ENCODE results near the gene UCP2.

The UCP2 gene

DNA sequence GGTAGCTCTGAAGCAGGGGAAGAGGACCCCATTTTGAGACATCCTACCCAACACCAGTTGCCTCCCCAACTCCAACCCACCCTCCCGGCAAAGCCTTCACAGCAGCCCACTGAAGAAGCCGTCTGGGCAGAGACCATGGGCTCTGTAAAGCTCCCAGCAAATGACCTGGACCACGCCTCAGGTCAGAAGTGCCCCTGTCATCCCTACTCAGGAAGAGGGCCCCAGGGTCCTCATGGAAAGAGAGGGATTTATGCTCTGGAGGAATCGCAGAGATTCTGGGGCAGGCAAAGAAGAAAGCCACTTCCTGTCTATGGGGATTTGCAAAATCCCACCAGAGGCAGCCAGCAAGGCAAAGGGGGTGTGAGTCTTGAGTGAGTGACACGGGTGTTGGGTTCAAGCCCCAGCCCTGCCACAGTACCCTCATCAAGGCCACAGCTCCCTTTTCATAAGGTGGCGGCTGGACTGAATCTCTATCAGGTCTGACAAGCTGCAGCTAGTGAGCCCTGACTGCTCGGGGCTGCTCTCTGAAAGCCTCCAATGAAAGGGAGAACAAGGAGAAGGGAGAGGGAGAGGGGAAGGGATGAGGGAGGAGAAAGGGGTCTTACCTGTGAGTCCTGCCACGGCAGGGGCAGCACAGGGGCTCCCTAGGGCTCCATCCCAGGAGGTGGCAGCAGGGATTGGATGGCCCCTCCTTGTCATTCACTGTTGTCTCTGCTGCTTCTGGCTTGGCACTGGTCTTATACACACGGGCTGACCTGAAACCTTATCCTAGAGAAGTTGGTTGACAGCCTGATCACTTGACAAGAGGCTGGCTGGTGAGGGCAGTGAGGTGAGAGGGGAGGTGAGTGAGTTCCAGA is 26.0 kb upstream of the UCP2 start, which contains the start of gene UCP3:
Gene UCP3, minus strand, starts transcription at position 713 of the 857 bp plus-strand sequence. CDS start 2,043 bp downstream, outside the sequence.
- Histone ChIP-seq H3K27ac (no peak within 1 kb of the TSS), H3K36me3 (peaks cover 7 to 52% (median 14%) of the 10 kb centered on the region in 3 donors), H3K9me3 (no peaks in the 10 kb centered on the region), H3K27me3 (no peaks in the 10 kb centered on the region), H3K4me1 (no peaks in the 10 kb centered on the region), H3K4me3 (no peak within 1 kb of the TSS)
- no peak for TF ChIP-seq CTCF (IDR thresholded peaks at IDR 0.05)
- intact Hi-C loops (cut with DNase I; ENCODE audit: low total_unique reads) = no loop called here
- no peak for DNase-seq

DNA sequence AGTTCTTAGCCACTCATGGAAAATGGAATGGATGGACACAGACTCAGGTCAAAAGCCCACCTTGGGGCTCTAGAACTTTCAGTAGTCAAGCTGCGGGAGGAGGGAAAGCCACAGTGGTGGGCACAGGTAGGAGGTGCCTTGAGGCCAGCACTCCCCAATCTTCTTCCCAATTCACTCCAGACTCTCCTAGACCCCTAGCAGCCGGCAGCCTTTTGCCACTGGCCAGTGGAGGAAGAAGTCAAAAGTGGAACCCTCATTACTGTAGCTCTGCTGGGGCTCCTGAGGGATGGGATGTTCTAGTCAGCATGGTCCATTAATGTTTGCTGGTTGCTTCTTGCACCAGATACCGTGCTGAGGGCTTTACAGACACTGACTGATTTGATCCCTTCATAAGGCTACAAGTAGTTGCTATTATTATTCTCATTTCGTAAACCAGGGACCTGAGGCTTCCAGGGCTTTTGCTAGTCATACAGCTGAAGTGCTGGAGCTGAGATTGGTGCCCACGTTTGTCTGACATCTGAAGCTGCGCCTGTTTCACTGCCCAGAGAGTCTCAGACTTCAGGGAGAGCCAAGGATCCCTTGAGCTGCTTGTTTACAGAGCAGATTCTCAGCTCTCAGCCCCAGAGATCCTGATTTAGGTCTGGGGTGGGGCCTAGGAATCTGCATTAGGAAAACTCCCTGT is 25.2 kb upstream of the UCP2 start:
- no peaks in the 10 kb centered on the region for H3K9me3 ChIP-seq
- no peak overlapping the region for H3K4me3 ChIP-seq
- no peak overlapping the region for H3K27ac ChIP-seq
- no peak for TF ChIP-seq CTCF (IDR thresholded peaks at IDR 0.05)
- DNase-seq = no peak
- H3K27me3 ChIP-seq = no peaks in the 10 kb centered on the region
- no peaks in the 10 kb centered on the region for H3K4me1 ChIP-seq
- H3K36me3 ChIP-seq = peaks cover 9 to 53% (median 16%) of the 10 kb centered on the region in 3 donors
- intact Hi-C loops (cut with DNase I; ENCODE audit: low total_unique reads) = no loop called here

GRCh38 chr11:74006743-74007304 is 24.2 kb upstream of the UCP2 start:
- H3K27me3 ChIP-seq = no peaks in the 10 kb centered on the region
- H3K36me3 ChIP-seq = peaks cover 14 to 54% (median 15%) of the 10 kb centered on the region in 3 donors
- H3K27ac ChIP-seq = no peak overlapping the region
- TF ChIP-seq CTCF (IDR thresholded peaks at IDR 0.05) = no peak
- DNase-seq = no peak
- no peaks in the 10 kb centered on the region for H3K9me3 ChIP-seq
- no peaks in the 10 kb centered on the region for H3K4me1 ChIP-seq
- no peak overlapping the region for H3K4me3 ChIP-seq
- intact Hi-C loops (cut with DNase I; ENCODE audit: low total_unique reads) = no loop called here

DNA sequence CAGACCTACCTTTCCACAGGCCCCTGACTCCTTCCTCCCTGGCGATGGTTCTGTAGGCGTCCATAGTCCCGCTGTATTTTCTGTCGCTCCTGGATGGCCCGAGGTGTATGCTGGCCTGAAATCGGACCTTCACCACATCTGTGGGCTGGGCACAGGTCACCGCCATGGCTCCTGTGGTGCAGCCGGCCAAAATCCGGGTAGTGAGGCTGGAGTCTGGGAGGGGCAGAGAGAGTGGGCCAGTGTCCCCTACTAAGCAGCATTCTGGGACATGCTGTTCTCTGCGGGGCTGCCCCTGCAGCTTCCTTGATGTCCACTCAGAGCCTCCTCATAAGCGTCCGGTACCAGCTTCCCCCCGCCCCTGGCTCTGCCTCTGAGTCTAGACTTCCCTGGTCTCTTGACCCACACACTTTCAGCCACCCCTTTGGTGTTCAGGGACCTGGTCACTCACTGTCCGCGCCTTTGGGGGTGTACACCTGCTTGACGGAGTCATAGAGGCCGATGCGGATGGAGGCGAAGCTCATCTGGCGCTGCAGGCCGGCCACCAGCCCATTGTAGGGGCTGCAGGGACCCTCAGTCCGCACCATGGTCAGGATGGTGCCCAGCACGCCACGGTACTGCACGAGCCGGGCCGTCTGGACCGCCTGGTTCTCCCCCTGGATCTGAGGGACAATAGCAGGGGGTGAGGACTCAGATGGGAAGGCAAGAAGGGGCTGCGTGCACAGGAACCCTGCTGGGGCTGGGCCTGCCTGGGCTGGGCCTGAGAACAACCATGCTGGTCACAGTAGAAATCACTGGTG is 23.3 kb upstream of the UCP2 start:
- no peak for DNase-seq
- H3K27ac ChIP-seq = no peak overlapping the region
- no peak overlapping the region for H3K4me3 ChIP-seq
- H3K27me3 ChIP-seq = no peaks in the 10 kb centered on the region
- peaks cover 14 to 50% (median 15%) of the 10 kb centered on the region in 3 donors for H3K36me3 ChIP-seq
- no peaks in the 10 kb centered on the region for H3K4me1 ChIP-seq
- no peaks in the 10 kb centered on the region for H3K9me3 ChIP-seq
- intact Hi-C loops (cut with DNase I; ENCODE audit: low total_unique reads) = no loop called here
- TF ChIP-seq CTCF (IDR thresholded peaks at IDR 0.05) = no peak

Data from tibial artery (tissue), 4 donors.